HCT116 (cell line): ENCODE data around the gene NIT2. TPM values are rescaled to one million over a fixed set of nuclear protein-coding genes. Genes with fewer than 3 reads are reported as not detected.

Source experiments
- ATAC-seq: fragments of 200-7000 bp; cut with Tn5 transposase; 2 replicates; pipeline ENCODE4 v1.9.1; 2020; ENCODE audit warnings: mild to moderate bottlenecking, moderate library complexity
- BruUV-seq: library from RNA; stranded (reverse); fragments of 400-500 nt; replicated peaks from 2 replicates; lab custom pipeline; 2021; lab: Mats Ljungman, UMichigan
- CTCF ChIA-PET: fragments of 300-600 bp; sonication (Branson Sonifier 250); formaldehyde crosslinking; loops from one replicate; lab custom pipeline; 2021; ENCODE audit warnings: antibody characterized with exemption; lab: Charles Lee
- POLR2A ChIA-PET: fragments of 300-600, 350-600 bp; sonication (Branson Sonifier 250); formaldehyde crosslinking; loops from one replicate; lab custom pipeline; 2021; ENCODE audit warnings: antibody characterized with exemption; lab: Charles Lee
- RAD21 ChIA-PET, 2 experiments: fragments of 300-600 bp; sonication (Branson Sonifier 250); formaldehyde crosslinking; loops; one replicate each; lab custom pipeline; 2023; ENCODE audit warnings: low total read pairs in 2 of 2; ENCODE audit not compliant: uncharacterized antibody in 2 of 2, unreplicated experiment in 2 of 2, low non-redundant PET in 1 of 2; lab: Charles Lee
- DNase-seq: peaks from one replicate; pipeline ENCODE4 v3.0.0-alpha.2; 2010; ENCODE audit warnings: low read depth, low spot score
- H2AFZ ChIP-seq: fragments of 200-600 bp; shearing (Covaris generic), sonication (generic); 2 replicates; pipeline ENCODE4 v1.6.1; 2017; ENCODE audit warnings: low read depth, mixed run types, mixed read lengths, antibody characterized with exemption, low read length; ENCODE audit not compliant: poor library complexity, severe bottlenecking
- H3K27ac ChIP-seq: 2 replicates; pipeline ENCODE4 v1.5.1; 2012; ENCODE audit warnings: low read depth, low read length
- H3K27me3 ChIP-seq: fragments of 200-600 bp; sonication (generic); 2 replicates; pipeline ENCODE4 v1.6.1; 2016; ENCODE audit warnings: mixed run types, low read length, mixed read lengths; ENCODE audit not compliant: insufficient read depth
- H3K36me3 ChIP-seq, 2 experiments: fragments of 200-500 bp in 1 of 2; fragments of 200-600 bp in 1 of 2; sonication (Bioruptor generic) in 1 of 2; sonication (generic) in 1 of 2; 2 replicates each; pipeline versions ENCODE4 v1.5.1 to v1.6.1; 2014 to 2016; ENCODE audit warnings: low read length in 2 of 2, inconsistent platforms in 1 of 2, mixed read lengths in 1 of 2, mixed run types in 1 of 2; ENCODE audit not compliant: insufficient read depth in 2 of 2, control insufficient read depth in 1 of 2
- H3K4me1 ChIP-seq, 2 experiments: fragments of 200-600 bp in 1 of 2; sonication (generic) in 1 of 2; 2 replicates each; pipeline versions ENCODE4 v1.5.1 to v1.6.1; 2012 to 2017; ENCODE audit warnings: low read length in 2 of 2, inconsistent platforms in 1 of 2, mild to moderate bottlenecking in 1 of 2, mixed read lengths in 1 of 2, mixed run types in 1 of 2, moderate library complexity in 1 of 2; ENCODE audit not compliant: insufficient read depth in 2 of 2, control insufficient read depth in 1 of 2
- H3K4me2 ChIP-seq: fragments of 200-600 bp; sonication (generic); 2 replicates; pipeline ENCODE4 v1.6.1; 2017; ENCODE audit warnings: mixed run types, low read length, mixed read lengths
- H3K4me3 ChIP-seq, 2 experiments: fragments of 200-600 bp in 1 of 2; sonication (generic) in 1 of 2; replicated peaks in 1 of 2; 2 replicates each; pipeline ENCODE4 v1.5.1; 2011 to 2016; ENCODE audit warnings: low read length in 2 of 2, control low read depth in 1 of 2, low read depth in 1 of 2, mild to moderate bottlenecking in 1 of 2, mixed read lengths in 1 of 2, mixed run types in 1 of 2
- H3K79me2 ChIP-seq: fragments of 200-600 bp; sonication (generic); 2 replicates; pipeline ENCODE4 v1.6.1; 2017; ENCODE audit warnings: mild to moderate bottlenecking, mixed run types, low read length, moderate library complexity, mixed read lengths; ENCODE audit not compliant: insufficient read depth
- H3K9ac ChIP-seq: fragments of 200-600 bp; sonication (generic); 2 replicates; pipeline ENCODE4 v1.6.1; 2016; ENCODE audit warnings: low read length, mixed read lengths
- H3K9me2 ChIP-seq: fragments of 200-600 bp; sonication (generic), shearing (Covaris generic); 2 replicates; pipeline ENCODE4 v1.6.1; 2017; ENCODE audit warnings: mixed run types, mild to moderate bottlenecking, moderate library complexity; ENCODE audit not compliant: insufficient read depth
- H3K9me3 ChIP-seq, 2 experiments: fragments of 200-500 bp in 1 of 2; fragments of 200-600 bp in 1 of 2; sonication (Bioruptor generic) in 1 of 2; sonication (generic) in 1 of 2; 2 replicates each; pipeline ENCODE4 v1.6.1; 2014 to 2017; ENCODE audit warnings: low read length in 2 of 2, mixed read lengths in 2 of 2, inconsistent platforms in 1 of 2, low read depth in 1 of 2, mild to moderate bottlenecking in 1 of 2, mixed run types in 1 of 2, moderate library complexity in 1 of 2; ENCODE audit not compliant: control insufficient read depth in 1 of 2, insufficient read depth in 1 of 2
- H4K20me1 ChIP-seq: fragments of 200-600 bp; sonication (generic), shearing (Covaris generic); 2 replicates; pipeline ENCODE4 v1.6.1; 2017; ENCODE audit warnings: mixed run types, mild to moderate bottlenecking, moderate library complexity; ENCODE audit not compliant: insufficient read depth
- POLR2A ChIP-seq: IDR thresholded peaks from 2 replicates; pipeline ENCODE4 v1.7.0; 2011; ENCODE audit warnings: borderline replicate concordance; ENCODE audit not compliant: insufficient read depth, insufficient read length; ENCODE audit errors: extremely low read depth
- RAD21 ChIP-seq: IDR thresholded peaks from 2 replicates; pipeline ENCODE4 v1.6.1; 2012; ENCODE audit warnings: low read depth, mild to moderate bottlenecking
- intact Hi-C: fragments of 100-400 bp; cut with micrococcal nuclease; formaldehyde crosslinking; loops from 2 replicates; pipeline ENCODE4 v1.10.0; 2022
- total RNA-seq: library from RNA; stranded (reverse); gene quantifications from one replicate; pipeline ENCODE4 v1.2.1, GENCODE V29; 2021; ENCODE audit not compliant: unreplicated experiment
- TF ChIP-seq, protein P1 (sequence below): IDR thresholded peaks from 2 replicates; pipeline ENCODE4 v1.6.1; 2012; ENCODE audit warnings: low read depth
- TF ChIP-seq, protein P2 (sequence below): IDR thresholded peaks from 2 replicates; pipeline ENCODE4 v1.6.1; 2012

The NIT2 gene
- total RNA-seq, 1 experiment from 2014 or later: 44.7 TPM

DNA sequence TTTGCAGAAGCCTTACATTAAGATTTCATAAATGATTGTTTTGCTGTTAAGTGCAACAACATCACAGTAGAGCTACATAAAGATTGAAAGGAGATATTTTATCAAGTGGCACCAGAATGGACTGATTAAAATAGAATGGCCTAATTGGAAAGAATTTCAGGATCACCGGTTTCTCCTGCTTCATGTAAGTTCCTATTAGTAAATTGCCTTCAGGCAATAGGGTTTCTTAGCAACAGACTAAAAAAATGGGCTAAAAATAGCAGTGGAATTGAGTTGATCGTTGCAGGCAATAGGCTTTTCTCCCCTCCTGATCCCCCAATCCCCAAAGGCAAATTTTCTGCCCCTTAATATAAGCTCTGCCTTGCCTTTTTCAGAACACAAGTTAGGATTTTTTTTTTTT is 67.7 kb downstream of the NIT2 start:
- BruUV-seq: no TSS peak
- H3K79me2 ChIP-seq: peaks cover 37% of the 10 kb centered on the region

More for the DNA sequence above, 67.7 kb downstream of the NIT2 start:
- no peak overlapping the region for H2AFZ ChIP-seq
- no peak overlapping the region for H3K4me3 ChIP-seq
- TF ChIP-seq, protein P1, sequence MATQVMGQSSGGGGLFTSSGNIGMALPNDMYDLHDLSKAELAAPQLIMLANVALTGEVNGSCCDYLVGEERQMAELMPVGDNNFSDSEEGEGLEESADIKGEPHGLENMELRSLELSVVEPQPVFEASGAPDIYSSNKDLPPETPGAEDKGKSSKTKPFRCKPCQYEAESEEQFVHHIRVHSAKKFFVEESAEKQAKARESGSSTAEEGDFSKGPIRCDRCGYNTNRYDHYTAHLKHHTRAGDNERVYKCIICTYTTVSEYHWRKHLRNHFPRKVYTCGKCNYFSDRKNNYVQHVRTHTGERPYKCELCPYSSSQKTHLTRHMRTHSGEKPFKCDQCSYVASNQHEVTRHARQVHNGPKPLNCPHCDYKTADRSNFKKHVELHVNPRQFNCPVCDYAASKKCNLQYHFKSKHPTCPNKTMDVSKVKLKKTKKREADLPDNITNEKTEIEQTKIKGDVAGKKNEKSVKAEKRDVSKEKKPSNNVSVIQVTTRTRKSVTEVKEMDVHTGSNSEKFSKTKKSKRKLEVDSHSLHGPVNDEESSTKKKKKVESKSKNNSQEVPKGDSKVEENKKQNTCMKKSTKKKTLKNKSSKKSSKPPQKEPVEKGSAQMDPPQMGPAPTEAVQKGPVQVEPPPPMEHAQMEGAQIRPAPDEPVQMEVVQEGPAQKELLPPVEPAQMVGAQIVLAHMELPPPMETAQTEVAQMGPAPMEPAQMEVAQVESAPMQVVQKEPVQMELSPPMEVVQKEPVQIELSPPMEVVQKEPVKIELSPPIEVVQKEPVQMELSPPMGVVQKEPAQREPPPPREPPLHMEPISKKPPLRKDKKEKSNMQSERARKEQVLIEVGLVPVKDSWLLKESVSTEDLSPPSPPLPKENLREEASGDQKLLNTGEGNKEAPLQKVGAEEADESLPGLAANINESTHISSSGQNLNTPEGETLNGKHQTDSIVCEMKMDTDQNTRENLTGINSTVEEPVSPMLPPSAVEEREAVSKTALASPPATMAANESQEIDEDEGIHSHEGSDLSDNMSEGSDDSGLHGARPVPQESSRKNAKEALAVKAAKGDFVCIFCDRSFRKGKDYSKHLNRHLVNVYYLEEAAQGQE: no peak
- TF ChIP-seq RAD21 (no peak), POLR2A (no peak)
- TF ChIP-seq, protein P2, sequence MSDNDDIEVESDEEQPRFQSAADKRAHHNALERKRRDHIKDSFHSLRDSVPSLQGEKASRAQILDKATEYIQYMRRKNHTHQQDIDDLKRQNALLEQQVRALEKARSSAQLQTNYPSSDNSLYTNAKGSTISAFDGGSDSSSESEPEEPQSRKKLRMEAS: no peak
- TF ChIP-seq, all 23 proteins: peak for 0
- Histone ChIP-seq H4K20me1 (no peaks in the 10 kb centered on the region), H3K9ac (no peak overlapping the region), H3K27ac (no peak overlapping the region), H3K4me2 (no peak overlapping the region; the same call in 1 of the 2 replicates), H3K27me3 (no peaks in the 10 kb centered on the region), H3K36me3 (no peaks in the 10 kb centered on the region), H3K9me3 (no peaks in the 10 kb centered on the region), H3K9me2 (no peaks in the 10 kb centered on the region), H3K4me1 (peaks cover 14 to 24% of the 10 kb centered on the region in 2 experiments)
- POLR2A ChIA-PET: interaction anchor here (0.9 to 1.6 kb wide), 2 partner anchors 12 to 67 kb away, joined by 3 read pairs; no protein-coding TSS in a partner anchor
- CTCF ChIA-PET: no interaction called here
- ATAC-seq (no peak), DNase-seq (no peak)
- RAD21 ChIA-PET: no interaction called here
- intact Hi-C loops: no loop called here
